Gastroesophageal sphincter (tissue), 3 donors: ENCODE results near the gene GAMT.

ENCODE experiments used
- EP300 ChIP-seq: sonication (generic); formaldehyde crosslinking; IDR thresholded peaks from one replicate; pipeline ENCODE4 v1.6.1; 2017; ENCODE audit warnings: antibody characterized with exemption, mild to moderate bottlenecking
- POLR2A ChIP-seq, 2 donors: fragments of 450-650 bp; IDR thresholded peaks; one replicate each; pipeline ENCODE4 v1.6.1; 2017; ENCODE audit warnings: antibody characterized with exemption in 2 of 2, mild to moderate bottlenecking in 2 of 2, moderate library complexity in 1 of 2
- POLR2AphosphoS5 ChIP-seq: sonication (generic); formaldehyde crosslinking; IDR thresholded peaks from one replicate; pipeline ENCODE4 v1.6.1; 2017; ENCODE audit warnings: antibody characterized with exemption
- TF ChIP-seq, protein P1 (sequence below), 4 experiments: fragments of 200-600 bp in 2 of 4; fragments of 450-650 bp in 2 of 4; sonication (generic) in 1 of 4; IDR thresholded peaks; one replicate each; pipeline ENCODE4 v1.5.1; 2017 to 2019; ENCODE audit warnings: antibody characterized with exemption in 4 of 4, mild to moderate bottlenecking in 2 of 4, moderate library complexity in 2 of 4

DNA sequence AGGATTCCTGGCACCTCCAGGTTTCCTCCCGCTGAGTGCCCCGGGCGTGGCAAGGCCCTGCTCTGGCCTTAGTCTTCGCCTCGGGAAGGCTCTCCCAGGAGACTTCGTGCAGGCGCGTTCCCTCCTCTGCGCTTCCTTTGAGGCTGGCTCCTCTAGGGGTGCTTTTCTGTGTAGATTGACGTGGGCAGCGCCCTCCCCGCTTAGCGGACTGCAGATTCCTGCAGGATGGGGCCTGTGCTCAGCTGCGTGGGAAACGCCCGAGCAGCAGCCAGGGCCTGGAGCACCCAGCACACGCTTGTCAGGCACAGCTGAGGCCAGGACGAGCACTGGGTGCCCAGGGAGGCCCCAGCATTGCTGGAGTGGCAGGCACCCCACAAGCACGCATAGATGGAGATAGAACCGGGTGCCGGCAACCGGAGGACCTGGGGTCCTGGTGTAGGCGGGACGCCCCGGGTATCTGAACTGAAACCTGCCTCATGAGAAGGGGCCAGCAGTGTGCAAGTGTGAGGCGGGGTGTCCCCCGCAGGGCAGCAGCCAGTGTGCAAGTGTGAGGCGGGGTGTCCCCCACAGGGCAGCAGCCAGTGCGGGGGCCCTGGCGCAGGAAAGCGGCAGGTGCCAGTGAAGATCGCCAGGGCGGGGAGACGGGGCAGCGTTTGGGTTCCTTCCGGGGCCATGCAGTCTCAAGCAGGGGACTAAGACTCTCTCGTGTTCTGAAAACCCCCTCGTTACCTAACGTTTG lies 14.2 kb downstream of the GAMT start:
- TF ChIP-seq, protein P1, sequence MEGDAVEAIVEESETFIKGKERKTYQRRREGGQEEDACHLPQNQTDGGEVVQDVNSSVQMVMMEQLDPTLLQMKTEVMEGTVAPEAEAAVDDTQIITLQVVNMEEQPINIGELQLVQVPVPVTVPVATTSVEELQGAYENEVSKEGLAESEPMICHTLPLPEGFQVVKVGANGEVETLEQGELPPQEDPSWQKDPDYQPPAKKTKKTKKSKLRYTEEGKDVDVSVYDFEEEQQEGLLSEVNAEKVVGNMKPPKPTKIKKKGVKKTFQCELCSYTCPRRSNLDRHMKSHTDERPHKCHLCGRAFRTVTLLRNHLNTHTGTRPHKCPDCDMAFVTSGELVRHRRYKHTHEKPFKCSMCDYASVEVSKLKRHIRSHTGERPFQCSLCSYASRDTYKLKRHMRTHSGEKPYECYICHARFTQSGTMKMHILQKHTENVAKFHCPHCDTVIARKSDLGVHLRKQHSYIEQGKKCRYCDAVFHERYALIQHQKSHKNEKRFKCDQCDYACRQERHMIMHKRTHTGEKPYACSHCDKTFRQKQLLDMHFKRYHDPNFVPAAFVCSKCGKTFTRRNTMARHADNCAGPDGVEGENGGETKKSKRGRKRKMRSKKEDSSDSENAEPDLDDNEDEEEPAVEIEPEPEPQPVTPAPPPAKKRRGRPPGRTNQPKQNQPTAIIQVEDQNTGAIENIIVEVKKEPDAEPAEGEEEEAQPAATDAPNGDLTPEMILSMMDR (IDR thresholded peaks at IDR 0.05), result no peak
- TF ChIP-seq EP300 (no peak), POLR2AphosphoS5 (no peak), POLR2A (IDR thresholded peaks at IDR 0.05) (no peak)
